CD4-positive, alpha-beta T cell treated with Interleukin-4 for 4 hours (primary cell): Measurements from ENCODE around the gene DHRS3.
"Not testable (repeated sequence)": the region's sequence is repeated elsewhere in the genome, so short reads cannot be mapped to it uniquely, and the experiment has no call there.

Source experiments
- DNase-seq: peaks from one replicate; pipeline ENCODE4 v3.0.0-alpha.2; 2020

DHRS3 gene

DNA sequence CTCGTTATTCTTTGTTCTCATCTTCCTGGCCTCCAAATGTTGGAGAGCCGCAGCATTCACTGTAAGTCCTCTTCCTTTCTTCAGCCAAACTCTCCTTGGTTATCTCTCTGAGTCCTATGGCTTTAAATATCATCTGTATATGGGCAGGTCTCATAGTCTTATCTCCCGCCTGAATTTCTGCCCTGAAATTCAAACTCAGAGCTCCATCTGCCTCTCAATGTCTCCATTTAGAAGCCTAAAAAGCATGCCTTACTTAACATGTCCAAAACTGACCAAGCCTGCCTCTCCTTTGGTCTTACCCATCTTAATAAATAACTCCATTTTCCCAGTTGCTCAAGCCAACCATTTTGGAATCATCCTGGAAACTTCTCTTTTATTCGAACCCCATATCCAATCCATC is 80.7 kb downstream of the DHRS3 start:
- DNase-seq = no peak

DNA sequence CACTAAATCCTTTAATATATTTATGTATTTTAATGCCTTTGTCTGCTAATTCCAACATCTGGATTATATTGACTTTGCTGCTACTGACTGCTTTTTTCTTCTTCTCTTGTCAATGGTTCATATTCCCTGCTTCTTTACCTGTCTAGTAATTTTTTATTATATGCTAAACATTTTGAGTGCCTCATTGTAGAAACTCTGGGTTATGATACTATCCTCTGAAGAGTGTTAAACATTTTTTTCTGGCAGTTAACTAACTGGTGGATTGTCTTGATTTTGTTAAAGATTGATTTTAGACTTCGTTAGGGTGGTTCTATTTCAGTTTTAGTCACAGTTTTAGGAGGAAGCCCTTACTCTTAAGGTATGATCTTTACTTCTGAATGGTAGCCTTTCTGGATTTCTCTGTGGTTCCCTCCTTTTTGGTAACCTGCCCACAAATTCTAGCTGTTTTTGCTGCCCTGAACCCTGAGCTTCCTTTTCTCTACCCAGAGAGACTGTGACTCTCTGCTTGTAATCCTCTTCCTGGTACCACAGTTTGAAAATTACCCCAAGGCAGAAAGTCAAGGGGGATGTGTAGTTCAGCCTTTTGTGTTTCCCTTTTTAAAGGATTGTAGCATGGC is 81.9 kb downstream of the DHRS3 start:
- DNase-seq = no peak

DNA sequence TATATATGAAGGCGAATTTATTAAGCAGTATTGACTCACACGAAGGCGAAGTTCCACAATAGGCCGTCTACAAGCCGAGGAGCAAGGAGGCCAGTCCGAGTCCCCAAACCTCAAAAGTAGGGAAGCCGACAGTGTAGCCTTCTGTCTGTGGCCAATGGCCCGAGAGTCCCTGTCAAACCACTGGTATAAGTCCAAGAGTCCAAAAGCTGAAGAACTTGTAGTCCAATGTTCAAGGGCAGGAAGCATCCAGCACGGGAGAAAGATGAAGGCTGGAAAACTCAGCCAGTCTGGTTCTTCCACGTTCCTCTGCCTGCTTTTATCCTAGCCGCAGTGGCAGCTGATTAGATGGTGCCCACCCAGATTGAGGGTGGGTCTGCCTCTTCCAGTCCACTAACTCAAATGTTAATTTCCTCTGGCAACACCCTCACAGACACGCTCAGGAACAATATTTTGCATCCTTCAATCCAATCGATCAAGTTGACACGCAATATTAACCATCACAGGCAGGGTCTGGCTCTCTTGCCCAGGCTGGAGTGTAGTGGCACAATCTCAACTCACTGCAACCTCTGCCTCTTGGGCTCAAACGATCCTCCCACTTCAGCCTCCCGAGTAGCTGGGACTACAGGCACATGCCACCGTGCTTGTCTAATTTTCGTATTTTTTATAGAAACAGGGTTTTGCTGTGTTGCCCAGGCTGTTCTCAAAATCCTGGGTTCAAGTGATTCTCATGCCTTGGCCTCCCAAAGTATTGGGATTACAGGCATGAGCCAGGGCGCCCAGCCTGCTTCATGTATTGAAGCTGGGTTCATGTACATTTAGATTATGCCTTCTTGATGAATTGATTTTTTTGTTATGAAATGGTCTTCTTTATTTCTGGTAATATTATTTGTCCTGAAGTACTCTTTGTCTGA is 85.3 kb downstream of the DHRS3 start:
- DNase-seq = no peak

DNA sequence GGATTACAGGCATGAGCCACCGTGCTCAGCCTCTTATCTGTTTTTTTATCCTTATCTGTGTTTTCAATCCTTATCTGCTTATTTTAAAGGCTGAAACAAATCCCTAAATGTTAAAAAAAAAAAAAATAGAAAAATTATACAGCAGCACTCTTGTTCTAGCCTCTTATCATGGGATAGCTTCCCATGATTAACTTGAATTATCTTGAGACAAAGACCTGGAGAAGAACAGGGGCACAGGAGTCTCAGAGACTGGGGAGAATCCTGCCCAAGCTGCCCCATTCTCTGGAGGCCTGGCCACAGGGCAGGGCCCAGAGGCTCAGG is 86.9 kb downstream of the DHRS3 start:
- no peak for DNase-seq

DNA sequence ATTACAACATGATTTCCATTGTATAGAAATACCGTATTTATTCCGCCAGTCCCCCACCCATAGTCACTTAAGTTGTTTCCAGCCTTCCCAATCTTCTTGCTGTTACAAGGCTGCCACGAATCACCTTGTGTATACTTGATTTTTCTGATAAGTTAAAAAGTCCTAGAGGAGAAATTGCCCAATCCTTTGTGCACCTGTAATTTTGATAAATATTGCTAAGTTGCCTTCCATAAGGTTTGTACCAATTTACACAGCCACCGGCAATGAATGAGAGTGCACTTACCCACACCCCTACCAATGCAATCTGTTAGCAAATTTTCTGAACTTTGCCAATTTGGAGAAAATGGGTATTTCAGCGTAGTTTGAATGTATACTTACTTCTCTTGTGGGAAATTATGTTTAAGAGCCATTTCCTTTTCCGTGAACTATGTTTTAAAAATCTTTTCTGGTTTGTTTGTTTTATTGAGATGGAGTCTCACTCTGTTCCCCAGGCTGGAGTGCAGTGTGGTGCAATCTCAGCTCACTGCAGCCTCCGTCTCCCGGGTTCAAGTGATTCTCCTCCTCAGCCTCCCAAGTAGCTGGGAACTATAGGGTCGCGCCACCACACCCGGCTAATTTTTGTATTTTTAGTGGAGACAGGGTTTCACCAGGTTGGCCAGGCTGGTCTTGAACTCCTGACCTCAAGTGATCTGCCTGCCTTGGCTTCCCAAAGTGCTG is 87.4 kb downstream of the DHRS3 start:
- no peak for DNase-seq

DNA sequence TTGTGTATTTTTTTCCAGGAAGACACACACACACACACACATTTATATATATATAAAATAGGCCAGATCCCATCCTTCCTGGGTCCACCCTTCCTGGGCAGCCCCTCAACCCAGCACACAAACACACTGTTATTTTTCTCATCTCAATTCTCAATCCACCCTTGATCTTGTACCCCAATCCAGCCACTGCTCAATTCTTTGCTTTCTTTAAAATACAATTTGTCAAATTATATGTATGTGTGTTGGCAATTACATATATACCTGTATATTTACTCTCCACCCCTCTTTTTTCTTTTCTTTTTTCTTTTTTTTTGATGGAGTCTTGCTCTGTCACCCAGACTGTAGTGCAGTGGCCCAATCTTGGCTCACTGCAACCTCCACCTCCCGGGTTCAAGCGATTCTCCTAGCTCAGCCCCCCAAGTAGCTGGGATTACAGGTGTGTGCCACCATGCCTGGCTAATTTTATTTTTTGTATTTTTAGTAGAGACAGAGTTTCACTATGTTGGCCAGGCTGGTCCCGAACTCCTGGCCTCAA is 88.3 kb downstream of the DHRS3 start:
- DNase-seq = no peak

DNA sequence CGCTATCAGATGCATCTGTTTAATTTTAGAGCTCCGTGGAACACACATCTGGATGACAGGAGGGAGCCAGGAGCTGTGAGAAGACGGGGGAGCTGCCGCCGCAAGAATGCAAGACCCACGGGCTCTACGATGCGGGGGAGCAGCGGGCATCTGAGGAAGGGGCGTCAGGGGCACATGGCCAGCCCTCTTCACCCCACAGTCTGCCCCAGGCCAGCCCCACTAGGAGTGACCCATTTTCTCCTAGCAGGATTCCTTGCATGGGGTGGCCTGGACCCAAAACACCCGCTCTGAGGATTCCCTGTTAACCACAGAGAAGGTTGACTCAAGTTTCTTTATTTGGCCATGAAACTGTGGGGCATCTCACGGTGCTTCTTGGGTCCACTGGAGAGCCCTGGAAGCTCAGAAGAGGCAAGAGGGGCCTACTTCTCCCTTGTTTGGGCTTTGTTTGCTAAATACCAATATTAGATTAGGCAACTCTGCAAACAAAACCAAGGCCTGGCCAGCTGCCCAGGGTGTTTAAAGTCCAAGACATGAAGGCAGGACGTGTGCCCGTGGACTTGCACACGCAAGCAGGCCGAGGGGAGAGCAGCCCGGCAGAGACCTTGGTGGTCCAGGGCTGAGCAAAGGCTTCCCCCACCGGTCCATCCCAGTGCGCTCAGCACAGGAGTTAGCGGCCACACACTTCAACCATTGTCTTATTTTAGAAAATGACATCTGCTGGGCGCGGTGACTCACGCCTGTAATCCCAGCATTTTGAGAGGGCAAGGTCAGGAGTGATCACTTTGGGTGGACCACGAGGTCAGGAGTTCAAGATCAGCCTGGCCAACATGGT is 89.8 kb downstream of the DHRS3 start:
- no peak for DNase-seq

DNA sequence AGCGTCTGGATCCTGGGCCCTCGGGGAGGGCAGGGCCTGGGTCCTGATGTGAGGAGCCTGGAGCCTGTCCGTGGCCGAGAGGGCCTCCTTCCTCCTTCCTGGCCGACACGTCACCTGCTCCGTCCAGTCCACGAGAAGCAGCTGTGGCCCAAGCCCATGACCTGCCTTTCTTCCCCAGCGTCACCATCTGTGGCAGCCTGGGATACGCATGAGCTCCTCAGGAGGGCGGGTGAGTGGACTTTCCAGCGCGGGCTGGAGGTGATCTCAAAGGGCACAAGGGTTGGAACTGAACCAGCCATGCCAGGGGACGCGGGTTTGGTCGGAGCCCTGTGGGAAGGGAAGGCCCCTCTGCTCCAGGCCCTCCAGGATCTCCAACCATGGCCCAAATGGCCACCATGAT is 90.4 kb downstream of the DHRS3 start:
- no peak for DNase-seq

DNA sequence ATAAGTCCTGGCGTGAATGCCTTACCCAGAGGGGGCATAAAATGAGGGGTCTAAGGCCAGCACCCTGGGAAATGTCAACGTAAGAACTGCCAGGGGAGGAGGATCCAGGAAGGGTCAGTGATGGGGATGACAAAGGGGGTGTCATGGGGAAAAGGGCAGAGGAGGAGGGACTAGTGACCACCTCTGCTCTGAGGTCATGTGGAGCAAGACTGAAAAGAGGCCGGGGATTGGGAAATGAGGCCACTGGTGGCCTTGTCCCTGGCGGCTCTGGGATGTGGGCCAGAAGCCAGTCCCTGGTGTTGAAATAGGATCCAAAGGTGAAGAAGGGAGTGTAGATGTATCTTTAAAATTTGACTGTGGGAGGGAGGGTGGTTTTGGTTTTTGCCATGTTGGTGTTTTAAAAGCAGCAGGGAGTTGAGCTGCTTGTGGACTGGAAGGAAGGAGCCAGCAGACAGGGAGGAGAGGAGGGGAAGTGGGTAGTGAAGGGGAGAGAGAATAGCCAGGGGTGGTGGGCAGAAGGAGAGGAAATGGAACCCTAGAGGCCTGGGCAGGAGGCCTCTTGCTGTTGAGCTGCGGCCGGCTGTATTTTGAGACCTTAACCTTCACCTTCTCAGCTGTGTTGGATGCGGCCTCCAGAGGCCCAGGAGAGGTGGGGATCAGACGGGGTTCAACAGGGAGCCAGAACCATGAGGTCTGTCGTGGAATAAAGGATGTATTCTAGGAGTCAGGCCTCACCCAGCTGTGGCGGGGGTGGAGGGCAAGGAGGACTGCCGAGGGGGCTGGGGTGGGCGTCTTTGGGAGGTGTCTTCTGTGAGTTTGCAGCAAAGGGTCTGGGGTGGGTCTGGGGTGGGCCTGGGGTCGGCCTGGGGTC is 92.5 kb downstream of the DHRS3 start:
- DNase-seq = no peak

DNA sequence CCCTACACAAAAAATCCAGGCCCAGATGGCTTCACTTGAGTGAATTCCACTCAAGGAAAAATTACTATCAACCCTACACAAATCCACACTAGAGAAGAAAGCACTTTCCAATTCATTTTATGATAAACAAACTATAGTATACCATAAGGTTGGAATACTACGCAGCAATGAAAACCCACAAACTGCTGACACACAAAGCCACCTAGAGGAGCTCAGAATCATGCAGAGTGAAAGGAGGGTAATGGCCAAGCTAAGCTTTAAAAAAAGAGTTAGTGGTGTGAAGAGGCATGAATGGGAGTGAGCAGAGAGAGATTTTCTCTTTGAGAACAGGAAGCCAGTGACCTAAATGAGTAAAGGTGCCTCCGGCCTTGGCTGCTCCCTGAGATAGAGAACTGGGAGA is 93.7 kb downstream of the DHRS3 start:
- DNase-seq = no peak

DNA sequence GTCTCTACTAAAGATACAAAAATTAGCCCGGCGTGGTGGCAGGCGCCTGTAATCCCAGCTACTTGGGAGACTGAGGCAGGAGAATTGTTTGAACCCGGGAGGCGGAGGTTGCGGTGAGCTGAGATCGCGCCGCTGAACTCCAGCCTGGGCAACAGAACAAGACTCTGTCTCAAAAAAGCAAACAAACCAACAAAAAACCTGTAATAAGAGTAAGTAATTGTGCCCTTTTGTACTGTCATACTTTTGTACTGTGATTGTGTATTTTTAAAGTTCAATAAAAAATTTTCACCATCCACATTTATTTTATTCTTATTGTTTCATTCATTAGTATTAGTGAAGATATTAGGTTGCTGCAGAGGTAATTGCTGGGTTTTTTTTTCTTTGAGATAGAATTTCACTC is 95.2 kb downstream of the DHRS3 start:
- not testable (repeated sequence) for DNase-seq

DNA sequence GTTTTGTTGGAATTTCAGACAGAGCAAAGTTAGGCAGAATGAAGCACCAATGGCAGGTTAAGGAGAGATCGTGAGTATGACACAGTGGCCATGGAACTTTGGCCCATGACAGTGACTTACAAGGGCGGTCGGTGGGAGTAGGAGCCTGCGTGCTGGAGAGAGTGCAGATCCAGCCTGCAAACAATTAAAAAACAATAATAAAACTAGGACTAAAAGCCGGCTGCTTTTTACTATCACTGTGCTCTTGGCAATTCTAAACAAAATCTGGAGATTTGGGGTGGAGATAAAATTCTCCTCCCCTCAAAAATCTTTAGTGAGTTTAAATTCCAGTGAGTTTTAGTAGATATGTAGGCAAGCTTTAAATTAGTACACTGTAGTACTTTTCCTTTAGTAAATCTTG is 96.9 kb downstream of the DHRS3 start:
- DNase-seq = no peak

DNA sequence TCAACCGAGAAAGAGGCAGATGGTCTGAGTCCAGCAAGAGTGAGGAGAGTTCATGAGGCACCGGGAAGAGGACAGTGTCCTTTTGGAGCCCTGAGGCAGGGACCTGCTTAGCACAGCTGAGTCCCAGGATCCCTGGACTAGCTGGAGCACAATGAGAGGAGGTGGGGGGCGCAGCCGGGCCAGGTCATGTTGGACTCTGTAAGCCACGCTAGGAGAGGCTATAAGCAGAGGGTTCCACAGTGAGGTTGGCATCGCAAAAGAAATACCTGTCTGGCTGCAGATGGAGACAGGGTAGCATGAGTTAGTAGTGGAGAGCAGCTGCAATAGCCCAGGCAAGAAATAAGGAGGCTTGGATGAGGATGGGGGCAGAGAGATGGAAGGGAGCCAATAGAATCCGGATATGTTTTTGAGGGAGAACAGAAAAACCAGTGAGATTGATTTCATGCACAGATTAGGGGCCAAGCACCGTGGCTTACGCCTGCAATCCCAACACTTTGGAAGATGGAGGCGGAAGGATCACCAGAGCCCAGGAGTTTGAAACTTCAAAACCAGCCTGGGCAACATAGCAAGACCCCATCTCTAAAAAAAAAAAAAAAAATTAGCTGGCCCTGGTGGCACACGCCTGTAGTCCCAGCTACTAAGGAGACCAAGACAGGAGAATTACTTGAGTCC is 98.2 kb downstream of the DHRS3 start:
- DNase-seq = no peak

DNA sequence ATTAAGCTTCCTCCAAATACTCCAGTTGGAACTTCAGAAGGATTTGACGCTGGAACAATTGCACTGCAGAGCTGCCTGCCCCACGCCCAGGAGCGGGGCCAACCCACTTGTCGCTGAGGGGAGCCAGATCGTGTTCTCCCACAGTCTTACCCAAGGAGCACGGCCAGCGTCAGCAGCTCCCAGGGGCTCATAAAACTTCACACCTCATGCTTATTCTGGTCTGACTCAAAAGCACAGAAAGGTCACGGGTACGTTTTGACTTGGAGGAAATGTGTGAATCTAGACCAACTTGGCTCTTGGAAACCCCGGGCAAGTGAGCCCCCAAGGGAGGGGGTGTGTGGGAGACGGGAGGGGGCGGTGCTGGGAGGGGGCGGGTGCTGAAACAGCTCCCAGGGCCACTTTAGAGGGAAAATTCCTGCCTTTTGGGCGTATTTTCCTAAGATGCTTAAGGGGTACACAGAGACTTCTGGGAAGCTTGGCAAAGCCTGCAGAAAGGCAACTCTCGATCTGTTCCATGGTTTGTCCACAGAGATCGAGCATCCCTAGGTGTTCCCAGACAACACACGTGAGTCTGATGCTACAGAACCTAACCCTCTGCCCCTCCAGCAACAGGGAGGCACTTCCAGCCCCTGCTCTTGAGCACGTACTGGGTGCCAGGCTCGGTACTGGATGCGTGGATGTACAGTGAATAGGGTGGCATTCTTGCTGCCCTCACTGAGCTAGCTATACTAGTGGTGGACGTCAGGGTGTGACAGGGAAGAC is 98.9 kb downstream of the DHRS3 start:
- no peak for DNase-seq
